ENCODE data around the gene ITGAX.
"Not testable (repeated sequence)": the region's sequence is repeated elsewhere in the genome, so short reads cannot be mapped to it uniquely, and the experiment has no call there.

The ITGAX gene

DNA sequence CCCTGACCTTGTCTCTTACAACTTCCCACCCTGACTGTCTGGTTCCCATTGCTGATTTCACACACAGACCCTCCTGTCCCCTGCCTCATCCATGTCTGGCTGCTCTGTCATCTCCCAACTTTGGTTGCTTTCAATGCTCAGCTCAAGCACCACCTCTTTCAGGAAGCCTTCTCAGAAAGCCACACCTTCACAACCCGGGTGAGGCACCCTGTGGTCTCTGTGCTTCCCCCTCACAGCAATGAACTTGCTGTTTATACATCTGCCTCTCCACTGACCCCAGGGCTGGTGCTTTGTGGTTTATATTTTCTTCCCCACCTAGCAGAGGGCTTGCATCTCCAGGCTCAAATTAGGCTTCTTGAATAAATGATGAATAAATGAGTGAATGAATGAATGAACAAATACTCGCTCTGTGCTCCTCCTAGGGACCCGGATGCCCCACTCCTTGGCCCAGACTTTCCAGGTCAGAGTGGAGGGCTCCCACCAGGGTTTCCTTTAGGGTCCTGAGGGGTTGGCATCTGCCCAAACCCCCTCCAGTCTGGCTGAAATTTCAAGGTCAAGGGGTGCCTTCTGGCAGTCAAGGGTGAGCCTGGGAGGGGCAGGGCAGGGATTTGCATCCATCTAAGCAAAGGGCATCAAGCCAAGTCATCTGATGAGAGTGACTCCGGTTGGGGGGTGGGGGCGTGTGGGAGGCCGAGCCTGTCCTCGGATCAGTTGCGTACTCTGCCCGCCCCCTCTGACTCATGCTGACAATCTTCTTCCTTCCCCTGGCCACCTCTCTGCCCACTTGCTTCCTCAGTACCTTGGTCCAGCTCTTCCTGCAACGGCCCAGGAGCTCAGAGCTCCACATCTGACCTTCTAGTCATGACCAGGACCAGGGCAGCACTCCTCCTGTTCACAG, at the start of gene ITGAX:
Gene ITGAX, plus strand, starts transcription at position 783 of the 898 bp plus-strand sequence. Its CDS starts 79 bp downstream, at position 862.
- TF ChIP-seq, protein P1, sequence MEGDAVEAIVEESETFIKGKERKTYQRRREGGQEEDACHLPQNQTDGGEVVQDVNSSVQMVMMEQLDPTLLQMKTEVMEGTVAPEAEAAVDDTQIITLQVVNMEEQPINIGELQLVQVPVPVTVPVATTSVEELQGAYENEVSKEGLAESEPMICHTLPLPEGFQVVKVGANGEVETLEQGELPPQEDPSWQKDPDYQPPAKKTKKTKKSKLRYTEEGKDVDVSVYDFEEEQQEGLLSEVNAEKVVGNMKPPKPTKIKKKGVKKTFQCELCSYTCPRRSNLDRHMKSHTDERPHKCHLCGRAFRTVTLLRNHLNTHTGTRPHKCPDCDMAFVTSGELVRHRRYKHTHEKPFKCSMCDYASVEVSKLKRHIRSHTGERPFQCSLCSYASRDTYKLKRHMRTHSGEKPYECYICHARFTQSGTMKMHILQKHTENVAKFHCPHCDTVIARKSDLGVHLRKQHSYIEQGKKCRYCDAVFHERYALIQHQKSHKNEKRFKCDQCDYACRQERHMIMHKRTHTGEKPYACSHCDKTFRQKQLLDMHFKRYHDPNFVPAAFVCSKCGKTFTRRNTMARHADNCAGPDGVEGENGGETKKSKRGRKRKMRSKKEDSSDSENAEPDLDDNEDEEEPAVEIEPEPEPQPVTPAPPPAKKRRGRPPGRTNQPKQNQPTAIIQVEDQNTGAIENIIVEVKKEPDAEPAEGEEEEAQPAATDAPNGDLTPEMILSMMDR (IDR thresholded peaks at IDR 0.05) = no peak
- TF ChIP-seq ZFX (IDR thresholded peaks at IDR 0.05; ENCODE audit: borderline replicate concordance) = no peak
- H3K27ac ChIP-seq = no peak within 1 kb of the TSS

DNA sequence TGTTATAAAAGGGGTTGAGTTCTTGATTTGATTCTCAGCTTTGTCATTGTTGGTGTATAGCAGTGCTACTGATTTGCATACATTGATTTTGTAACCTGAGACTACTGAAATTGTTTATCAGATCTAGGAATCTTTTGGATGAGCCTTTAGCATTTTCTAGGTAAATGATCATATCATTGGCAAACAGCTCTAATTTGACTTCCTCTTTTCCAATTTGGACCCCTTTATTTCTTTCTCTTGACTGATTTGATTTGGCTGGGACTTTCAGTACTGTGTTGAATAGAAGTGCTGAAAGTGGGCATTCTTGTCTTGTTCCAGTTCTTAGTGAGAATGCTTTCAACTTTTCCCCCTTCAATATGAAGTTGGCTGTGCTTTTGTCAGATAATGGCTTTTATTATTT, 49.8 kb upstream of the ITGAX start:
- TF ChIP-seq, protein P1 (IDR thresholded peaks at IDR 0.05) = no peak
- no peak for TF ChIP-seq ZFX (IDR thresholded peaks at IDR 0.05; ENCODE audit: borderline replicate concordance)
- no peak overlapping the region for H3K27ac ChIP-seq

GRCh38 chr16:31308381-31308780, 46.6 kb upstream of the ITGAX start:
- not testable (repeated sequence) for H3K27ac ChIP-seq

- TF ChIP-seq ZFX (IDR thresholded peaks at IDR 0.05; ENCODE audit: borderline replicate concordance) = no peak
Measured at GRCh38 chr16:31322500-31322899, 32.5 kb upstream of the ITGAX start.

GRCh38 chr16:31323959-31324629, 30.9 kb upstream of the ITGAX start:
- H3K27ac ChIP-seq = no peak overlapping the region
- TF ChIP-seq, protein P1 (IDR thresholded peaks at IDR 0.05) = no peak
- no peak for TF ChIP-seq ZFX (IDR thresholded peaks at IDR 0.05; ENCODE audit: borderline replicate concordance)

More at GRCh38 chr16:31322500-31322899, 32.5 kb upstream of the ITGAX start:
- H3K27ac ChIP-seq = no peak overlapping the region

GRCh38 chr16:31325171-31325570, 29.8 kb upstream of the ITGAX start:
- H3K27ac ChIP-seq = no peak overlapping the region
- no peak for TF ChIP-seq ZFX (IDR thresholded peaks at IDR 0.05; ENCODE audit: borderline replicate concordance)
- TF ChIP-seq, protein P1 (IDR thresholded peaks at IDR 0.05) = no peak

DNA sequence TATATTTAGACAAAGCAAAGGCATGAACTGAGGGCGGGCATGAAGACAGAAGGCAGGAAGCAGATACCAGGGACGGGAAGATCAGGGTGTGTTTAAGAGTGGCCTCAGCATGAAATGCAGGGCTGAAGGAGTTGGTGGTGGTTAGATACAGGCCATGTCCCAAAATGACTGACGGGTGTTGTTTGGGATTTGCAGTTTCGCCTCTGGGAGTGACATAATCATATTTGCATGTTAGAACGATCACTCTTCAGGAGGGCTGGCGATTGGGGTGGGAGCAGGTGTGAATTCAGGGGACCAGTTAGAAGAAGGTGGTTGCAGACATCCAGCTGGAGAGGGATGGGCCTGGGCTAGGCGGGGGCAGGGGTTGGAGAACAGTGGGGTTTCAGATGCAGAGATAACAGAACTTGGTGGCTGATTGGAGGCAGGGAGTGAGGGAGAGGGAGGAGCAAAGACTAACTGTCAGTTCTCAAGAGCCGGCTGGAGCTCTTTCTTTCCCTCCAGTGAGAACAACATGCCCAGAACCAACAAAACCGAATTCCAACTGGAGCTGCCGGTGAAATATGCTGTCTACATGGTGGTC, 27.2 kb upstream of the ITGAX start:
- no peak overlapping the region for H3K27ac ChIP-seq
- no peak for TF ChIP-seq ZFX (IDR thresholded peaks at IDR 0.05; ENCODE audit: borderline replicate concordance)

DNA sequence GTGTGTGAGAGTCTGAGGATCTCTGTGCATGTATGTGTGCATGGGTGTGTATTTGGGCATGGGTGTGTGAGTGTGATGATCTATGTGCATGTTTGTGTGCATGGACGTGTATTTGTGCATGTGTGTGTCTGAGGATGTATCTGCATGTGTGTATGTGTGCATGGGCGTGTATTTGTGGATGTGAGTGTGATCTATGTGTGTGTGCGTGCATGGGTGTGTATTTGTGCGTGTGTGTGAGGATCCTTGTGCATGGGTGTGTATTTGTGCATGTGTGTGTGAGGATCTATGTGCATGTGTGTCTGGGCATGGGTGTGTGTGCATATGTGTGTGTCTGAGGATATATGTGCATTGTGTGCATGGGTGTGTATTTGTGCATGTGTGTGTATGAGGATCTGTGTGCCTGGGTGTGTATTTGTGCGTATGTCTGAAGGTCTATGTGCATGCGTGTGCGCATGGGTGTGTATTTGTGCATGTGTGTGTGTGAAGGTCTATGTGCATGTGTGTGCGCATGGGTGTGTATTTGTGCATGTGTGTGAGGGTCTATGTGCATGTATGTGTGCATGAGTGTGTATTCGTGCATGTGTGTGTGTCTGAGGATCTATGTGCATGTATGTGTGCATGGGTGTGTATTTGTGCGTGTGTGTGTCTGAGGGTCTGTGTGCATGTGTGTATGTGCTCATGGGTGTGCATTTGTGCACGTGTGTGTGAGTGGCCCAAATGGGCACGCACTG, 26.5 kb upstream of the ITGAX start:
- no peak for TF ChIP-seq ZFX (IDR thresholded peaks at IDR 0.05; ENCODE audit: borderline replicate concordance)
- TF ChIP-seq, protein P1 (IDR thresholded peaks at IDR 0.05) = no peak

More for the DNA sequence above, 26.5 kb upstream of the ITGAX start:
- no peak overlapping the region for H3K27ac ChIP-seq
